KMS-11 (cell line): ENCODE data around the gene NPRL2.
A peak's percentile ranks its signal among the peaks of the same experiment; 100 is the strongest.

Source experiments
- H2AFZ ChIP-seq: fragments of 200-600 bp; sonication (generic); 2 replicates; pipeline ENCODE4 v1.6.1; 2016; ENCODE audit warnings: antibody characterized with exemption, mixed run types, low read depth
- H3K27ac ChIP-seq: fragments of 200-600 bp; sonication (generic); 2 replicates; pipeline ENCODE4 v1.6.1; 2016; ENCODE audit warnings: mild to moderate bottlenecking, mixed run types
- H3K27me3 ChIP-seq: fragments of 200-600 bp; sonication (generic); 2 replicates; pipeline ENCODE4 v1.6.1; 2017; ENCODE audit warnings: mild to moderate bottlenecking, low read depth, mixed run types, moderate library complexity; ENCODE audit not compliant: insufficient read depth
- H3K36me3 ChIP-seq: fragments of 200-600 bp; sonication (generic); 2 replicates; pipeline ENCODE4 v1.6.1; 2017; ENCODE audit warnings: mild to moderate bottlenecking, mixed run types; ENCODE audit not compliant: insufficient read depth
- H3K4me1 ChIP-seq: fragments of 200-600 bp; sonication (generic); 2 replicates; pipeline ENCODE4 v1.6.1; 2016; ENCODE audit warnings: mild to moderate bottlenecking, low read depth, mixed run types; ENCODE audit not compliant: poor library complexity, severe bottlenecking
- H3K4me2 ChIP-seq: fragments of 200-600 bp; sonication (generic); 2 replicates; pipeline ENCODE4 v1.7.0; 2016; ENCODE audit warnings: mild to moderate bottlenecking, mixed run types
- H3K4me3 ChIP-seq: fragments of 200-600 bp; sonication (generic); IDR thresholded peaks from 2 replicates; pipeline ENCODE4 v1.6.1; 2017; ENCODE audit warnings: low read depth, low read length, mixed read lengths; ENCODE audit not compliant: insufficient read depth
- H3K79me2 ChIP-seq: fragments of 200-600 bp; sonication (generic); 2 replicates; pipeline ENCODE4 v1.6.1; 2016; ENCODE audit warnings: low read depth, mixed run types; ENCODE audit not compliant: insufficient read depth
- H3K9ac ChIP-seq: fragments of 200-600 bp; sonication (generic); 2 replicates; pipeline ENCODE4 v1.6.1; 2016; ENCODE audit warnings: mild to moderate bottlenecking, mixed run types
- H4K20me1 ChIP-seq: fragments of 200-600 bp; sonication (generic); 2 replicates; pipeline ENCODE4 v1.6.1; 2016; ENCODE audit warnings: mild to moderate bottlenecking, mixed run types; ENCODE audit not compliant: insufficient read depth
- CTCF ChIP-seq: fragments of 200-600 bp; sonication (generic); conservative IDR thresholded peaks from 2 replicates; pipeline ENCODE4 v1.6.1; 2017; ENCODE audit warnings: low read depth, mild to moderate bottlenecking, antibody characterized with exemption, low read length, moderate library complexity, mixed read lengths

The NPRL2 gene

DNA sequence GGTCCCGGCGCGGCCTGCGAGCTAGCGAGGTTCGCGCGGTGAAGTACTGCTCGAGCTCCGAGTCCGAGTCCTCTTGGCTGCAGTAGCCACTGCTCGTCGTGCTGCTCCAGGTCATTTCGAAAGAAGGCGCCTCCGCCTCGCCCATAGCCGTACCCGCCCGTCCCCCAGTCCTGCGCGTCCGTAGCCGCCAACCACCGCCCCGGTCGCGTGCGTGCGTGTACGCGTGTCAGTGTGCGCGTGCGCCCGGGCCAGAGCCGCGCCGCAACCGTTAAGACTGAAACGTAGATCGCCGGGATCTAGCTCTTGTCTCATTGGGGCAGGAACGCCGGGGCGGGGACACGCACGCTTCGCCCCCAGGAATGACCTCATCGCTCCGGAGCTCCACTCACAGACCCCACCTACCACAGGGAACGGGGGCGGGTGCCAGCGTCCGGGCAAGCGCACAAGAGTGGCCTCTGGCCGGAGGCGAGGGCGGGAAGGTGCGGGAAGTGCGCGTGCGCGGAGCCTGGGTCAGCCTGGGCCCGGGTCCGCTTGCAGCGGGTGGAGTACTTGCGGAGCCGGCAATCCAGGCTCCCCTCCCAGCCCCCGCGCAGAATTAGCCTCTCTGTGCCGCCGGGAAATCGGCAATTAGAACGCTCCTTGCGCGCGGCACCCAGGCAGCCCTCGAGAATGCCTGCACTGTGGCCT, 13.3 kb downstream of the NPRL2 start:
- H3K27me3 ChIP-seq = no peaks in the 10 kb centered on the region
- no peaks in the 10 kb centered on the region for H3K36me3 ChIP-seq
- peak overlapping the region; percentile 57 for H3K4me3 ChIP-seq
- peak overlapping the region; percentile 87 for H3K27ac ChIP-seq
- no peaks in the 10 kb centered on the region for H3K4me1 ChIP-seq
- H3K79me2 ChIP-seq = peaks cover 36% of the 10 kb centered on the region
- H3K4me2 ChIP-seq = peak overlapping the region; percentile 89
- peak overlapping the region; percentile 67 for H2AFZ ChIP-seq
- no peaks in the 10 kb centered on the region for H4K20me1 ChIP-seq
- no peak for TF ChIP-seq CTCF
- peak overlapping the region; percentile 91 for H3K9ac ChIP-seq

DNA sequence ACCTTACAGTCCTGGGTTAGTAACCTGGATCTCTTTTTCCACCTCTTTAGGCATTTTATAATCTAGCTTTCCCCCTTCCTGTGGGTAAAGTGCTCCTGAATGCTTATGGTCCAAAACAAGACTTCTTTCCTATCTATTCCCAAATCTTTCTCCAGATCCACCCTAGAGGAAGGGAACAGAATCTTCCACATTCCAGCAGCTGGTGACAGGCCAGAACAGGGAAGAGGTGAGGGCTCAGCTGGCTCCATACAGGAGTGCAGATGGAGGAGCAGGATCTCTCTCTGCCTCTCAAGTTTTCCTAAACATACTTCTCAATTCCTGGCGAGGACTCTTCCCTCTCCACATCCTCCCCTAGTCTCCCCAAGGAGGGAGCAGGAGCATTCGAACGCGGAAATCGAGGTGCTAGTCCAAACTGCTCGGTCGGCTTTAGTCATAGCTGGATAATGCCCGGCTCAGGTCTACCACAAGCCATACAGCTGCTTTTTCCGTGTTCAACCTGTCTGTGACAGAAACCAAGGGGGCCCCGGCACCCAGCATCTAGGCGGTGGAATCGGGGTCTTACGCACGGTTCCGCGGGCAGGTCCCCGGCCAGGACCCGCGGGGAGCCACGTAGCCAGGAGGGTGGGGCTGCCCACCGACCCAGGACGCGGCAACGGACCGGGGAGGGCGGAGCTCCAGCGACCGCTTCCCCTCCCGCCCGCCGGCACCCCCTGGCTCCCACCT, 14.0 kb downstream of the NPRL2 start:
- Histone ChIP-seq H3K27me3 (no peaks in the 10 kb centered on the region), H3K79me2 (peaks cover 36% of the 10 kb centered on the region), H3K4me2 (peak overlapping the region; percentile 89), H3K9ac (peak overlapping the region; percentile 91), H3K4me3 (peak overlapping the region; percentile 57), H3K27ac (peak overlapping the region; percentile 87), H3K4me1 (no peaks in the 10 kb centered on the region), H3K36me3 (no peaks in the 10 kb centered on the region), H2AFZ (peak overlapping the region; percentile 41), H4K20me1 (no peaks in the 10 kb centered on the region)
- no peak for TF ChIP-seq CTCF

DNA sequence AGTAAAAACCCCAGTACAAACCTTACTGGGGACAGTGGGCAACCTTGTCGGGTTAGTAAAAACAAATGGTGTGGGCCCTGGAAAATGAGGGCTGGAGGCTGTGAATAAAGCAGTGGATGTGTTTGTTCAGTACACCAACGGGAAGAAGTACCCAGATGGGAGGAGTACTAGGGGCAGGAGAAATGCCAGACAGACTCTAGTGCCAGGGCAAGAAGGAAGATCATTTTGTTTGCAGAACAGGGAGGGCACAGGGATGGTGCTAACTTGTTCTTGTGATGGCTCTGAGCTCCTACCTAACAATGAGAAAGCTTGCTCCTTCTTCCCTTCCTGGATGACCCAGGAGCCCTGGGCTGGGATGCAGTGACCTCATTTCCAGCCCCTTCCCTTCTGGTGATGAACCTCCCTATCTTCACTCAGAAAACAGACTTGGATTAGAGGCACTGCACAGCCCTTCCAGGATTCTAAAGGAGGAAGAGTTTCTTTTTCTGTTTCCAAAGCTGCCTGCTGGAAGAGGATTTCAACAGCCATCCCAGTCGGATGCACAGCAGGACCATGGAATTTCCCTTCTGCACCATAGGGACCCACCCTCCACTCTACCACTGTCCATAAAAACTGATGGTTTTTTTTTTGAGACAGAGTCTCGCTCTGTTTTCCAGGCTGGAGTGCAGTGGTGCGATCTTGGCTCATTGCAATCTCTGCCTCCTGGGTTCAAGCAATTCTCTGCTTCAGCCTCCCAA, 16.1 kb downstream of the NPRL2 start:
- H3K27me3 ChIP-seq = no peaks in the 10 kb centered on the region
- TF ChIP-seq CTCF = no peak
- no peak overlapping the region for H3K9ac ChIP-seq
- H3K27ac ChIP-seq = no peak overlapping the region
- no peaks in the 10 kb centered on the region for H4K20me1 ChIP-seq
- H3K79me2 ChIP-seq = peaks cover 36% of the 10 kb centered on the region
- no peak overlapping the region for H2AFZ ChIP-seq
- H3K4me1 ChIP-seq = no peaks in the 10 kb centered on the region
- H3K4me3 ChIP-seq = no peak overlapping the region
- no peaks in the 10 kb centered on the region for H3K36me3 ChIP-seq
- no peak overlapping the region for H3K4me2 ChIP-seq

GRCh38 chr3:50333744-50334328, 16.7 kb downstream of the NPRL2 start:
- H3K4me1 ChIP-seq = no peaks in the 10 kb centered on the region
- no peak overlapping the region for H3K4me3 ChIP-seq
- no peaks in the 10 kb centered on the region for H4K20me1 ChIP-seq
- H3K36me3 ChIP-seq = no peaks in the 10 kb centered on the region
- peaks cover 36% of the 10 kb centered on the region for H3K79me2 ChIP-seq
- no peaks in the 10 kb centered on the region for H3K27me3 ChIP-seq
- no peak overlapping the region for H3K9ac ChIP-seq
- no peak for TF ChIP-seq CTCF
- H3K4me2 ChIP-seq = no peak overlapping the region
- H2AFZ ChIP-seq = no peak overlapping the region
- no peak overlapping the region for H3K27ac ChIP-seq
